Activated naive CD4-positive, alpha-beta T cell (primary cell): Measurements from ENCODE around the gene RBM26.
"Not testable (repeated sequence)": the region's sequence is repeated elsewhere in the genome, so short reads cannot be mapped to it uniquely, and the experiment has no call there.

Experiments
- DNase-seq, 4 experiments: peaks; one replicate each; lab custom pipeline; 2025; lab: John Stamatoyannopoulos, UW

The RBM26 gene

DNA sequence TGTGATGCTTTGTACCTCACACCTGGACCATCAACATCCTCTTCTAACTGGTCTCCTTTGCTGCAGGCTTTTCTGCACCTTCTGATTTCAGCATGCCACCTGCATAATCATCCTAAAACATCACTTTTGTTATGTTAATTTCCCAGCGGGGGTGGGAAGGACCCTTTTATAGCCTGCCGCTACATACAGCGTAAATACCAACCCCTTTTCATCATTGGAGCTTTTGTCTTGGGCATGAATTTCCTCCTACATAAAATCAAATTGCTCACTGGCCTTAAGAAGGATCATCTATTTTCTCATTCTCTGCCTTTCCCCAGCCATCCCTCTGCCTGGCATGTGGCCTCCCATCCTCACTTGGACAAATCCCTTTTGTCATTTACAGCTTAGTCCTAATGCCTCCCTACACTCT is 124.7 kb downstream of the RBM26 start:
- no peak for DNase-seq

DNA sequence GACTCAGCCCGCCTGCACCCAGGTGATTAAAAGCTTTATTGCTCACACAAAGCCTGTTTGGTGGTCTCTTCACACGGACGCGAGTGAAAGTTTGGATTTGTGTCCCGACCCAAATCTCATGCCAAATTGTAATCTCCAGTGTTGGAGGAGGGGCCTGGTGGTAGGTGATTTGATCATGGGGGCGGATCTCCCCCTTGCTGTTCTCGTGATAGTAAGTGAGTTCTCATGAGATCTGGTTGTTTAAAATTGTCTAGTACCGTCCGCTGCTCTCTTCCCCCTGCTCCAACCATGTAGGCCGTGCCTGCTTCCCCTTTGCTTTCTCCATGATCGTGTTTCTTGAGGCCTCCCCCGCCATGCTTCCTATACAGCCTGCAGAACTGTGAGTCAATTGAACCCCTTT is 126.3 kb downstream of the RBM26 start:
- not testable (repeated sequence) for DNase-seq

DNA sequence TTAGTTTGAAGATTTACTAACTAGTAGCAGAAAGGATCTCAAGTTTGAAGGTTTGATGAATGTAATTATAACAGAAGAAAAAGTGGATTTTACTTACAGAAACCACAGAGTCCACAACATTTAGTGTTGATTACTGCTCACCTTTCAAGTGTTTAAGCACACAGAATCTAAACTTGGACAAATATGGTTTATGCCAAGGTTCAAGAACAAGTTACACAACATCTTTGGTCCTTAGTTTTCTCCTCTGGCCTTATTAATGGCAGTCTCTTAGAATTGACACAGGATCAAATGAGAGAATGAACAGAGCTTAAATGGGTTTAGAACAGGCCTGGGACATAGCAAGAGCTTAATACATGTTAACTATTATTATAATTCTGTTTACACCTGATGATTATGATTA is 133.0 kb downstream of the RBM26 start:
- DNase-seq, result no peak

DNA sequence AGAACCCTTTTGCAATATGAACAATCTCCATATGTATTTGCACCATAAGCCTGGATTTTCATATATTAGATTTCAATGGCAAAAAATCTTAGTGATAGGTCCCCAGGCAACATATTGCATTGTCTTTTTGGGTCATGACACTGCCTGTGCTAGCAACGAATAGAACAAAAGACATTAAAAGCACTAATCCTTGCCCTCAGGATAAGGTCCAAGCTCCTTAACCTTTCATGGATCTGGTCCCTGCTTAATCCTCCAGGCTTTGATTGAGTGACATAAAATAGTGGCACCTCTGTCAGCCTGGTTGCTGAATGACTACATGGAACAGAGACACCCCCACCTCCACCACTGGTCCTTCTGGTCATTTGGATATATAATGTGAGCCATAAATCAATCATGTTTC is 134.4 kb downstream of the RBM26 start:
- no peak for DNase-seq

DNA sequence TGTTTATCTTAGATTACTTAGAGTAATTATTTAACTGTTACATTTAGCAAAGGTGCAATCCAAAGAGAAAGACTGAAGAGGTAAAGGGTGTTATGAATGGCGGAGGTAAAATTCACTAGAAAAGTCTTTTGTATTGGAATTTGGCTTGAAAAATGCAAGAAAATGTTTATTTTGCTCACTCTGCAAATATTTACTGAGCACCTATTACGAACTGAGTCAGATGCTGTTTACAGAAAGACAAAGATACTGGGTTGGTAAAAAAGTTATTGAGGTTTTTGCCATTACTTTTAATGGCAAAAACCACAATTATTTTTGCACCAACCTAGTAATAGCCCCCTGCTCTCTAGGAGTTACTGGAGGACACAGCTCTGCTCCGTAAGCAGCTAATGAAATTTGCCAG is 135.2 kb downstream of the RBM26 start:
- DNase-seq, result no peak
